NT2/D1 (cell line): Measurements from ENCODE around the gene SREBF2.

Experiments used
- SUZ12 ChIP-seq: IDR thresholded peaks from 2 replicates; pipeline ENCODE4 v1.6.1; 2011; ENCODE audit not compliant: insufficient read length, insufficient read depth; ENCODE audit errors: extremely low read depth
- YY1 ChIP-seq: IDR thresholded peaks from 2 replicates; pipeline ENCODE4 v1.6.1; 2011; ENCODE audit not compliant: insufficient read length, insufficient read depth
- ZNF274 ChIP-seq: IDR thresholded peaks from 2 replicates; pipeline ENCODE4 v1.6.1; 2011; ENCODE audit warnings: mild to moderate bottlenecking, low read depth, low read length

DNA sequence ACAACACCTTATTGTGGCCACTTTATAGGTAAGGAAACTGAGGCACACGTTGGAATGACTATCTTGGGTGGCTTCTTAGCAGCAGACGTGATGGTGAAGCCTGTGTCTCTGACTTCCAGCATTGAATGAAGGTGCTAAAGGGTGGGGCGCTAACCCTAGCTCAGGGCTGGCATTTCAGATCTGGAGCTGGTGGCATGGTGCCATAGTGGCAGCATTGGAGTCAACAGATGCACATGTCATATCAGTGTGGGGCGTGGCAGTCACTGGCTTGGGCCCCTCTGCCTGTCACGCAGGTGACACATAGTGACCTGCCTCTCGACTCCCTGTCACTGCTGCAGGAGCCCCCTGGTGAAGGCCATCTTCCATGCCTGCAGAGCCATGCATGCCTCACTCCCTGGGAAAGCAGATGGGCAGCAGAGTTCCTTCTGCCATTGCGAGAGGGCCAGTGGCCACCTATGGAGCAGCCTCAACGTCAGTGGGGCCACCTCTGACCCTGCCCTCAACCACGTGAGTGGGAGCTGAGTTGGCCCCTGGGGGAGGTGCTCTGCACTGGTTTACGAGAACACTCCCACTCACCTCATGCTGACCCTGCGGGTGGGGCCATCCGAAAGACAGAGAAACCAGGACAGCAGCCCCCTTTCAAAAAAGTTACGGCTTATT lies 67.2 kb downstream of the SREBF2 start:
- no peak for TF ChIP-seq YY1
- no peak for TF ChIP-seq ZNF274
- no peak for TF ChIP-seq SUZ12
